ENCODE results near the gene RAB8B.

RAB8B gene

DNA sequence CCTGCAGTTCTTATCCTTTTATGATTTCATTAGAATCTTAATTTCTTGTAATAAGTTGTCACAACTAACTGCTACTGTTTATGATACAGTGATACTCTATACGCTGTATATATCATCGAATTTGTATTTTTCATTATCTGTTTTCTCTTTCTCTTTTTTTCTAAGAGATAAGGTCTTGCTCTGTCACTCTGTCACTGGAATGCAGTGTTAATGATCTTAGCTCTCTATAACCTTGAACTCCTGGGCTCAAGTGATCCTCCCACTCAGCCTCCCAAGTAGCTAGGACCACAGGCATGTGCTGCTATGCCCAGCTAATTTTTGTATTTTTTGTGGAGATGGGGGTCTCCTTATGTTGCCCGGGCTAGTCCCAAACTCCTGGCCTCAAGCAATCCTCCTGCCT, 102.8 kb downstream of the RAB8B start:
- Histone ChIP-seq H3K9me3 (ENCODE audit: control insufficient read depth, insufficient read depth, low read depth, low read length) (no peaks in the 10 kb centered on the region), H3K4me3 (ENCODE audit: low read depth, low read length) (no peak overlapping the region), H3K36me3 (ENCODE audit: control insufficient read depth in 2 of 2, insufficient read depth in 1 of 2, low read length in 2 of 2) (no peaks in the 10 kb centered on the region; a peak in 1 of 3 replicates), H3K27ac (ENCODE audit: extremely low read depth, low read depth, low read length) (no peak overlapping the region), H3K4me1 (ENCODE audit: control insufficient read depth, insufficient read depth, low read length) (no peaks in the 10 kb centered on the region)
- POLR2A ChIA-PET = interaction anchor here (1.1 kb wide), 1 partner anchor 212 kb away, joined by 3 read pairs; the partner anchor contains the start of gene USP3
- CTCF ChIA-PET = interaction anchor here (0.6 to 4.8 kb wide), 5 partner anchors 10 to 122 kb away, joined by 3 to 43 read pairs (median 5); no protein-coding TSS in a partner anchor
- no peak for TF ChIP-seq ZNF701 (tag by site-specific recombination; IDR thresholded peaks at IDR 0.05)
- TF ChIP-seq FEZF1 (tag by site-specific recombination; IDR thresholded peaks at IDR 0.05) = no peak
- no peak for TF ChIP-seq MZF1 (tag by site-specific recombination; IDR thresholded peaks at IDR 0.05; ENCODE audit: borderline replicate concordance)
- no peak for TF ChIP-seq ZIC2 (tag by site-specific recombination; IDR thresholded peaks at IDR 0.05)
- TF ChIP-seq ZNF10 (tag by site-specific recombination; IDR thresholded peaks at IDR 0.05) = no peak

DNA sequence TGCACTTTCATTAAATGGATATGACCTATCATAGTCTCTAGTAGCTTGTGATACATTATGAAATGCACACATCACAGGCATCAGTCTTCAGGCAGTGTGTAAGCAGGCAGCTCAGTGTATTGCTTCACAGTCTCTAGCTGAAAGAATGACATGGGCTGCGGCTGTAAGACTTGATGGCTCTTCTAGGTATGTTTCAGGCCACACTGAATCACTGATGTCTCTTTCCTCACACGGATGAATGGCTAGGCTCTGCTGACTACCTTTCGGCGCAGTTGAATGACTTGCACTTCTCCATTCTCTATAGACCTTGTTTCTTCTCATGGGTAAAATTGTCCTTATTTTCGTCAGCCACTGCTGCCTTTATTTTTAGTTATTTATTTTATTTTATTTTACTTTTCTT, 103.4 kb downstream of the RAB8B start:
- H3K9me3 ChIP-seq (ENCODE audit: control insufficient read depth, insufficient read depth, low read depth, low read length) = no peaks in the 10 kb centered on the region
- ChIA-PET POLR2A (interaction anchor here (1.1 kb wide), 1 partner anchor 212 kb away, joined by 3 read pairs; the partner anchor contains the start of gene USP3), CTCF (interaction anchor here (4.8 kb wide), 1 partner anchor 109 kb away, joined by 43 read pairs; no protein-coding TSS in a partner anchor)
- no peak overlapping the region for H3K27ac ChIP-seq (ENCODE audit: extremely low read depth, low read depth, low read length)
- TF ChIP-seq, protein P1, sequence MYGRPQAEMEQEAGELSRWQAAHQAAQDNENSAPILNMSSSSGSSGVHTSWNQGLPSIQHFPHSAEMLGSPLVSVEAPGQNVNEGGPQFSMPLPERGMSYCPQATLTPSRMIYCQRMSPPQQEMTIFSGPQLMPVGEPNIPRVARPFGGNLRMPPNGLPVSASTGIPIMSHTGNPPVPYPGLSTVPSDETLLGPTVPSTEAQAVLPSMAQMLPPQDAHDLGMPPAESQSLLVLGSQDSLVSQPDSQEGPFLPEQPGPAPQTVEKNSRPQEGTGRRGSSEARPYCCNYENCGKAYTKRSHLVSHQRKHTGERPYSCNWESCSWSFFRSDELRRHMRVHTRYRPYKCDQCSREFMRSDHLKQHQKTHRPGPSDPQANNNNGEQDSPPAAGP (tag by site-specific recombination; IDR thresholded peaks at IDR 0.05) = no peak
- TF ChIP-seq SCRT1 (tag by site-specific recombination; IDR thresholded peaks at IDR 0.05; ENCODE audit: borderline replicate concordance) = no peak
- TF ChIP-seq MEIS1 (CRISPR knock-in tag; IDR thresholded peaks at IDR 0.05; ENCODE audit: borderline replicate concordance) = no peak
- TF ChIP-seq REPIN1 (tag by site-specific recombination; IDR thresholded peaks at IDR 0.05; ENCODE audit: low read depth) = no peak
- TF ChIP-seq ZNF391 (tag by site-specific recombination; IDR thresholded peaks at IDR 0.05; ENCODE audit: borderline replicate concordance, low read depth) = no peak
- no peak for TF ChIP-seq ZNF558 (tag by site-specific recombination; IDR thresholded peaks at IDR 0.05)
- no peak for TF ChIP-seq ZSCAN23 (tag by site-specific recombination; IDR thresholded peaks at IDR 0.05)
- no peak for TF ChIP-seq TCF7L2 (IDR thresholded peaks at IDR 0.05; ENCODE audit: borderline replicate concordance, low read depth, low read length)
- TF ChIP-seq ZNF248 (tag by site-specific recombination; IDR thresholded peaks at IDR 0.05) = no peak
- TF ChIP-seq, protein P2, sequence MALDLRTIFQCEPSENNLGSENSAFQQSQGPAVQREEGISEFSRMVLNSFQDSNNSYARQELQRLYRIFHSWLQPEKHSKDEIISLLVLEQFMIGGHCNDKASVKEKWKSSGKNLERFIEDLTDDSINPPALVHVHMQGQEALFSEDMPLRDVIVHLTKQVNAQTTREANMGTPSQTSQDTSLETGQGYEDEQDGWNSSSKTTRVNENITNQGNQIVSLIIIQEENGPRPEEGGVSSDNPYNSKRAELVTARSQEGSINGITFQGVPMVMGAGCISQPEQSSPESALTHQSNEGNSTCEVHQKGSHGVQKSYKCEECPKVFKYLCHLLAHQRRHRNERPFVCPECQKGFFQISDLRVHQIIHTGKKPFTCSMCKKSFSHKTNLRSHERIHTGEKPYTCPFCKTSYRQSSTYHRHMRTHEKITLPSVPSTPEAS (tag by site-specific recombination; IDR thresholded peaks at IDR 0.05) = no peak
- H3K4me3 ChIP-seq (ENCODE audit: low read depth, low read length) = no peak overlapping the region
- no peaks in the 10 kb centered on the region for H3K4me1 ChIP-seq (ENCODE audit: control insufficient read depth, insufficient read depth, low read length)
- no peaks in the 10 kb centered on the region; a peak in 1 of 3 replicates for H3K36me3 ChIP-seq (ENCODE audit: control insufficient read depth in 2 of 2, insufficient read depth in 1 of 2, low read length in 2 of 2)

DNA sequence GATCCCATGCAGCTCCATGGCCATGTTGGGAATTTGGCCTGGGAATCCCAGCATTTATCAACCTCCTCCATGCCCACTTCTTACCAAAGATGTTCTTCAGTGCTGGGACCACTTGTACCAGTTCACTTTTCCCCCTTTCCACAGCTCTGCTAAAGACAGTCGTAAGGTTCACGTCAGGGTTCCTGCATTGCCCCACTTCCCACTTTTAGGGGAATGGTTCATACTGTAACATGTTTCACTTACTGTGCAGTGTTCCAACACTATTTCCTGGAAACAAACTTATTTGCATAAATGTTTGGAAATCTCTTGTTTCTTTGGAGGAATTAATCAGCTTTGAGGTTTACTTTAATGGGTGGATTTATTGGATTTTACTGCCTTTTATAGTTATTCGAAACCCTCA, 105.0 kb downstream of the RAB8B start:
- Histone ChIP-seq H3K4me1 (ENCODE audit: control insufficient read depth, insufficient read depth, low read length) (no peaks in the 10 kb centered on the region), H3K4me3 (ENCODE audit: low read depth, low read length) (no peak overlapping the region), H3K36me3 (ENCODE audit: control insufficient read depth in 2 of 2, insufficient read depth in 1 of 2, low read length in 2 of 2) (no peaks in the 10 kb centered on the region; a peak in 1 of 3 replicates), H3K27ac (ENCODE audit: extremely low read depth, low read depth, low read length) (no peak overlapping the region), H3K9me3 (ENCODE audit: control insufficient read depth, insufficient read depth, low read depth, low read length) (no peaks in the 10 kb centered on the region)
- CTCF ChIA-PET = interaction anchor here (1.3 kb wide), 1 partner anchor 110 kb away, joined by 3 read pairs; no protein-coding TSS in a partner anchor
- POLR2A ChIA-PET = no interaction called here
- TF ChIP-seq, protein P3, sequence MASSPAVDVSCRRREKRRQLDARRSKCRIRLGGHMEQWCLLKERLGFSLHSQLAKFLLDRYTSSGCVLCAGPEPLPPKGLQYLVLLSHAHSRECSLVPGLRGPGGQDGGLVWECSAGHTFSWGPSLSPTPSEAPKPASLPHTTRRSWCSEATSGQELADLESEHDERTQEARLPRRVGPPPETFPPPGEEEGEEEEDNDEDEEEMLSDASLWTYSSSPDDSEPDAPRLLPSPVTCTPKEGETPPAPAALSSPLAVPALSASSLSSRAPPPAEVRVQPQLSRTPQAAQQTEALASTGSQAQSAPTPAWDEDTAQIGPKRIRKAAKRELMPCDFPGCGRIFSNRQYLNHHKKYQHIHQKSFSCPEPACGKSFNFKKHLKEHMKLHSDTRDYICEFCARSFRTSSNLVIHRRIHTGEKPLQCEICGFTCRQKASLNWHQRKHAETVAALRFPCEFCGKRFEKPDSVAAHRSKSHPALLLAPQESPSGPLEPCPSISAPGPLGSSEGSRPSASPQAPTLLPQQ (tag by site-specific recombination; IDR thresholded peaks at IDR 0.05) = no peak
- TF ChIP-seq, protein P4, sequence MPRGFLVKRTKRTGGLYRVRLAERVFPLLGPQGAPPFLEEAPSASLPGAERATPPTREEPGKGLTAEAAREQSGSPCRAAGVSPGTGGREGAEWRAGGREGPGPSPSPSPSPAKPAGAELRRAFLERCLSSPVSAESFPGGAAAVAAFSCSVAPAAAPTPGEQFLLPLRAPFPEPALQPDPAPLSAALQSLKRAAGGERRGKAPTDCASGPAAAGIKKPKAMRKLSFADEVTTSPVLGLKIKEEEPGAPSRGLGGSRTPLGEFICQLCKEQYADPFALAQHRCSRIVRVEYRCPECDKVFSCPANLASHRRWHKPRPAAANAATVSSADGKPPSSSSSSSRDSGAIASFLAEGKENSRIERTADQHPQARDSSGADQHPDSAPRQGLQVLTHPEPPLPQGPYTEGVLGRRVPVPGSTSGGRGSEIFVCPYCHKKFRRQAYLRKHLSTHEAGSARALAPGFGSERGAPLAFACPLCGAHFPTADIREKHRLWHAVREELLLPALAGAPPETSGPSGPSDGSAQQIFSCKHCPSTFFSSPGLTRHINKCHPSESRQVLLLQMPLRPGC (tag by site-specific recombination; IDR thresholded peaks at IDR 0.05) = no peak
- no peak for TF ChIP-seq IKZF3 (tag by site-specific recombination; IDR thresholded peaks at IDR 0.05)
- no peak for TF ChIP-seq ZNF843 (tag by site-specific recombination; IDR thresholded peaks at IDR 0.05)
- TF ChIP-seq ZNF660 (tag by site-specific recombination; IDR thresholded peaks at IDR 0.05) = no peak
- TF ChIP-seq ZNF266 (tag by site-specific recombination; IDR thresholded peaks at IDR 0.05; ENCODE audit: low read depth) = no peak
- TF ChIP-seq GLI2 (tag by site-specific recombination; IDR thresholded peaks at IDR 0.05; ENCODE audit: borderline replicate concordance, low read depth) = no peak
- TF ChIP-seq, protein P5, sequence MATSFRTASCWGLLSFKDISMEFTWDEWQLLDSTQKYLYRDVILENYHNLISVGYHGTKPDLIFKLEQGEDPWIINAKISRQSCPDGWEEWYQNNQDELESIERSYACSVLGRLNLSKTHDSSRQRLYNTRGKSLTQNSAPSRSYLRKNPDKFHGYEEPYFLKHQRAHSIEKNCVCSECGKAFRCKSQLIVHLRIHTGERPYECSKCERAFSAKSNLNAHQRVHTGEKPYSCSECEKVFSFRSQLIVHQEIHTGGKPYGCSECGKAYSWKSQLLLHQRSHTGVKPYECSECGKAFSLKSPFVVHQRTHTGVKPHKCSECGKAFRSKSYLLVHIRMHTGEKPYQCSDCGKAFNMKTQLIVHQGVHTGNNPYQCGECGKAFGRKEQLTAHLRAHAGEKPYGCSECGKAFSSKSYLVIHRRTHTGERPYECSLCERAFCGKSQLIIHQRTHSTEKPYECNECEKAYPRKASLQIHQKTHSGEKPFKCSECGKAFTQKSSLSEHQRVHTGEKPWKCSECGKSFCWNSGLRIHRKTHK (tag by site-specific recombination; IDR thresholded peaks at IDR 0.05) = no peak
- TF ChIP-seq SETDB1 (IDR thresholded peaks at IDR 0.05; ENCODE audit: insufficient read length, low read length) = no peak
- no peak for TF ChIP-seq ZNF221 (tag by site-specific recombination; IDR thresholded peaks at IDR 0.05; ENCODE audit: borderline replicate concordance)
- TF ChIP-seq ZFP69B (tag by site-specific recombination; IDR thresholded peaks at IDR 0.05) = no peak
- no peak for TF ChIP-seq REPIN1 (tag by site-specific recombination; IDR thresholded peaks at IDR 0.05; ENCODE audit: low read depth)
